SW480 (cell line): ENCODE measurements around the gene ZNF408.
"Not testable (repeated sequence)": the region's sequence is repeated elsewhere in the genome, so short reads cannot be mapped to it uniquely, and the experiment has no call there.

Experiments used
- DNase-seq: peaks from one replicate; pipeline ENCODE4 v3.0.0-alpha.2; 2016; ENCODE audit warnings: low spot score

ZNF408 gene

GRCh38 chr11:46697723-46698122 lies 3.1 kb upstream of the ZNF408 start:
- DNase-seq, result no peak

- DNase-seq, result no peak
These were observed 2.2 kb upstream of the ZNF408 start for GRCh38 chr11:46698597-46698996.

GRCh38 chr11:46701078-46701654 lies 335 bp downstream of the ZNF408 start:
- DNase-seq, result no peak

GRCh38 chr11:46705070-46705688 lies 4.3 kb downstream of the ZNF408 start:
- DNase-seq, result no peak

- DNase-seq, result no peak
These were observed 6.1 kb downstream of the ZNF408 start for GRCh38 chr11:46706886-46707285.

- not testable (repeated sequence) for DNase-seq
These were observed 8.5 kb downstream of the ZNF408 start for GRCh38 chr11:46709351-46709750.

GRCh38 chr11:46710821-46711269 lies 10.0 kb downstream of the ZNF408 start:
- DNase-seq, result no peak

- DNase-seq, result no peak
These were observed 10.5 kb downstream of the ZNF408 start for GRCh38 chr11:46711303-46711702.

- DNase-seq, result no peak
These were observed 12.2 kb downstream of the ZNF408 start for GRCh38 chr11:46712874-46713576.

GRCh38 chr11:46717825-46718154 lies 17.0 kb downstream of the ZNF408 start:
- DNase-seq, result not testable (repeated sequence)

- DNase-seq, result no peak
These were observed 17.6 kb downstream of the ZNF408 start for GRCh38 chr11:46718155-46719019.

- no peak for DNase-seq
These were observed 18.3 kb downstream of the ZNF408 start, which contains the start of gene F2 for GRCh38 chr11:46719048-46719542. Gene F2, plus strand, starts transcription at chr11:46719213. Its CDS starts 23 bp downstream, at chr11:46719236.

GRCh38 chr11:46719543-46720218 lies 18.9 kb downstream of the ZNF408 start:
- DNase-seq, result no peak

- no peak for DNase-seq
These were observed 20.5 kb downstream of the ZNF408 start for GRCh38 chr11:46721286-46721685.

GRCh38 chr11:46722566-46723358 lies 21.9 kb downstream of the ZNF408 start:
- no peak for DNase-seq

- no peak for DNase-seq
These were observed 22.5 kb downstream of the ZNF408 start for GRCh38 chr11:46723359-46723680.

- DNase-seq, result peak; percentile 25
These were observed 23.3 kb downstream of the ZNF408 start for GRCh38 chr11:46724088-46724487.

- no peak for DNase-seq
These were observed 24.7 kb downstream of the ZNF408 start for GRCh38 chr11:46725338-46726205.

GRCh38 chr11:46726206-46726862 lies 25.5 kb downstream of the ZNF408 start:
- no peak for DNase-seq
